Loucy (cell line): ENCODE measurements around the gene MYADM.
"Not testable (repeated sequence)": the region's sequence is repeated elsewhere in the genome, so short reads cannot be mapped to it uniquely, and the experiment has no call there.

Experiments used
- EZH2phosphoT487 ChIP-seq: fragments of 200-600 bp; IDR thresholded peaks from 2 replicates; pipeline ENCODE4 v1.6.1; 2018; ENCODE audit warnings: antibody characterized with exemption, mild to moderate bottlenecking, moderate library complexity, borderline replicate concordance
- TF ChIP-seq, protein P1 (sequence below): fragments of 200-600 bp; sonication (generic); conservative IDR thresholded peaks from 2 replicates; pipeline ENCODE4 v1.5.1; 2014; ENCODE audit warnings: mild to moderate bottlenecking, antibody characterized with exemption, low read length

DNA sequence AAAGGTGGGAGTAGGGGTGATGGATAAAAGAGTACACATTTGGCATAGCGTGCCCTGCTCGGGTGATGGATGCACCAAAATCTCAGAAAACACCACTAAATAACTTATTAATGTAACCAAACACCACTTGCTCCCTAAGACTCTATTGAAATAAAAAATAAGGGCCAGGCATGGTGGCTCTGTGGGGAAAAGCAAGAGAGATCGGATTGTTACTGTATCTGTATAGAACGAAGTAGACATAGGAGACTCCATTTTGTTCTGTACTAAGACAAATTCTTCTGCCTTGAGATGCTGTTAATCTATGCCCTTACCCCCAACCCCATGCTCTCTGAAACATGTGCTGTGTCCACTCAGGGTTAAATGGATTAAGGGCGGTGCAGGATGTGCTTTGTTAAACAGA, 29.2 kb upstream of the MYADM start:
- TF ChIP-seq, protein P1, sequence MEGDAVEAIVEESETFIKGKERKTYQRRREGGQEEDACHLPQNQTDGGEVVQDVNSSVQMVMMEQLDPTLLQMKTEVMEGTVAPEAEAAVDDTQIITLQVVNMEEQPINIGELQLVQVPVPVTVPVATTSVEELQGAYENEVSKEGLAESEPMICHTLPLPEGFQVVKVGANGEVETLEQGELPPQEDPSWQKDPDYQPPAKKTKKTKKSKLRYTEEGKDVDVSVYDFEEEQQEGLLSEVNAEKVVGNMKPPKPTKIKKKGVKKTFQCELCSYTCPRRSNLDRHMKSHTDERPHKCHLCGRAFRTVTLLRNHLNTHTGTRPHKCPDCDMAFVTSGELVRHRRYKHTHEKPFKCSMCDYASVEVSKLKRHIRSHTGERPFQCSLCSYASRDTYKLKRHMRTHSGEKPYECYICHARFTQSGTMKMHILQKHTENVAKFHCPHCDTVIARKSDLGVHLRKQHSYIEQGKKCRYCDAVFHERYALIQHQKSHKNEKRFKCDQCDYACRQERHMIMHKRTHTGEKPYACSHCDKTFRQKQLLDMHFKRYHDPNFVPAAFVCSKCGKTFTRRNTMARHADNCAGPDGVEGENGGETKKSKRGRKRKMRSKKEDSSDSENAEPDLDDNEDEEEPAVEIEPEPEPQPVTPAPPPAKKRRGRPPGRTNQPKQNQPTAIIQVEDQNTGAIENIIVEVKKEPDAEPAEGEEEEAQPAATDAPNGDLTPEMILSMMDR = not testable (repeated sequence)
- TF ChIP-seq EZH2phosphoT487 = not testable (repeated sequence)
